Breast epithelium (tissue), 4 donors: Measurements from ENCODE around the gene RACGAP1. TPM values are rescaled to one million over a fixed set of nuclear protein-coding genes. Genes with fewer than 3 reads are reported as not detected.
A peak's percentile ranks its signal among the peaks of the same experiment; 100 is the strongest.

Experiments used
- DNase-seq, 2 donors: peaks; one replicate each; pipeline ENCODE4 v3.0.0-alpha.2; 2019; ENCODE audit warnings: low spot score in 2 of 2
- H3K27ac ChIP-seq, 2 donors: fragments of 200-600 bp; sonication (generic) in 1 of 2; one replicate each; pipeline ENCODE4 v1.5.1; 2016 to 2019; ENCODE audit warnings: mild to moderate bottlenecking in 1 of 2
- H3K27me3 ChIP-seq, 2 donors: fragments of 200-600 bp; sonication (generic) in 1 of 2; one replicate each; pipeline versions ENCODE4 v1.5.1 to v1.6.0; 2017 to 2019; ENCODE audit warnings: control low read depth in 1 of 2, mild to moderate bottlenecking in 1 of 2
- H3K36me3 ChIP-seq: fragments of 200-600 bp; one replicate; pipeline ENCODE4 v1.5.1; 2019
- H3K4me1 ChIP-seq, 2 donors: fragments of 200-600 bp; sonication (generic); one replicate each; pipeline ENCODE4 v1.5.1; 2016 to 2019; ENCODE audit warnings: control low read depth in 1 of 2
- H3K4me3 ChIP-seq, 3 donors: fragments of 200-600 bp; sonication (generic); 1 replicate in 2 of 3; 2 replicates in 1 of 3; pipeline ENCODE4 v1.5.1; 2016 to 2019; ENCODE audit warnings: mild to moderate bottlenecking in 3 of 3, moderate library complexity in 2 of 3
- H3K9me3 ChIP-seq, 2 donors: fragments of 200-600 bp; sonication (generic) in 1 of 2; one replicate each; pipeline ENCODE4 v1.5.1; 2016 to 2019; ENCODE audit warnings: control low read depth in 1 of 2
- CTCF ChIP-seq, 3 donors: fragments of 450-650 bp; IDR thresholded peaks; one replicate each; pipeline ENCODE4 v1.5.1; 2016 to 2017; ENCODE audit warnings: antibody characterized with exemption in 3 of 3, mild to moderate bottlenecking in 3 of 3, moderate library complexity in 3 of 3
- POLR2A ChIP-seq: fragments of 450-650 bp; IDR thresholded peaks from one replicate; pipeline ENCODE4 v1.6.1; 2016; ENCODE audit warnings: antibody characterized with exemption, mild to moderate bottlenecking, moderate library complexity
- POLR2AphosphoS5 ChIP-seq, 3 donors: sonication (generic); formaldehyde crosslinking; IDR thresholded peaks; one replicate each; pipeline ENCODE4 v1.6.1; 2017; ENCODE audit warnings: antibody characterized with exemption in 3 of 3
- intact Hi-C: fragments of 100-400 bp; cut with DNase I; formaldehyde crosslinking; loops from one replicate; pipeline ENCODE4 v1.15.1; 2023; ENCODE audit warnings: low total_unique reads
- total RNA-seq, 3 donors: library from RNA; depleted of rRNA; stranded (reverse); fragments of >200 nt; gene quantifications; one replicate each; pipeline ENCODE4 v1.1.0, GENCODE V29; 2016

Gene RACGAP1
- total RNA-seq, 3 donors from 2014 or later = 7.5 to 33.9 (median 11.1) TPM

- Histone ChIP-seq H3K9me3 (no peaks in the 10 kb centered on the region), H3K36me3 (no peaks in the 10 kb centered on the region), H3K27ac (no peak overlapping the region), H3K4me1 (no peaks in the 10 kb centered on the region), H3K27me3 (no peaks in the 10 kb centered on the region), H3K4me3 (no peak overlapping the region)
- DNase-seq = peak in 1 of 2 donors; percentile 25
- intact Hi-C loops = no loop called here
- TF ChIP-seq POLR2AphosphoS5 (IDR thresholded peaks at IDR 0.05) (no peak), CTCF (IDR thresholded peaks at IDR 0.05) (no peak), POLR2A (no peak)
Observed at GRCh38 chr12:49942512-49942893, 82.8 kb downstream of the RACGAP1 start.

GRCh38 chr12:49941556-49942511 is 83.5 kb downstream of the RACGAP1 start:
- Histone ChIP-seq H3K27me3 (no peaks in the 10 kb centered on the region), H3K4me1 (no peaks in the 10 kb centered on the region), H3K36me3 (no peaks in the 10 kb centered on the region), H3K4me3 (no peak overlapping the region), H3K9me3 (no peaks in the 10 kb centered on the region), H3K27ac (no peak overlapping the region)
- TF ChIP-seq POLR2A = no peak
- TF ChIP-seq CTCF (IDR thresholded peaks at IDR 0.05) = no peak
- TF ChIP-seq POLR2AphosphoS5 (IDR thresholded peaks at IDR 0.05) = no peak
- peak in 1 of 2 donors; percentile 49 for DNase-seq
- intact Hi-C loops = no loop called here

- peak in 1 of 2 donors; percentile 31 for DNase-seq
- no peak overlapping the region for H3K4me3 ChIP-seq
Observed at GRCh38 chr12:49939707-49940106, 85.6 kb downstream of the RACGAP1 start.

GRCh38 chr12:49939307-49939706 is 86.0 kb downstream of the RACGAP1 start:
- Histone ChIP-seq H3K27me3 (no peaks in the 10 kb centered on the region), H3K4me1 (no peaks in the 10 kb centered on the region), H3K36me3 (no peaks in the 10 kb centered on the region), H3K27ac (no peak overlapping the region), H3K4me3 (no peak overlapping the region), H3K9me3 (no peaks in the 10 kb centered on the region)
- DNase-seq = peak in 1 of 2 donors; percentile 14
- intact Hi-C loops = loop anchor here (5.0 kb wide), 1 partner anchor 798 kb away; no protein-coding TSS in a partner anchor
- TF ChIP-seq POLR2AphosphoS5 (IDR thresholded peaks at IDR 0.05) (no peak), POLR2A (no peak), CTCF (IDR thresholded peaks at IDR 0.05) (no peak)

More at GRCh38 chr12:49939707-49940106, 85.6 kb downstream of the RACGAP1 start:
- Histone ChIP-seq H3K9me3 (no peaks in the 10 kb centered on the region), H3K27me3 (no peaks in the 10 kb centered on the region), H3K27ac (no peak overlapping the region), H3K4me1 (no peaks in the 10 kb centered on the region), H3K36me3 (no peaks in the 10 kb centered on the region)
- TF ChIP-seq POLR2A (no peak), CTCF (IDR thresholded peaks at IDR 0.05) (no peak), POLR2AphosphoS5 (IDR thresholded peaks at IDR 0.05) (no peak)
- intact Hi-C loops = loop anchor here (5.0 kb wide), 1 partner anchor 798 kb away; no protein-coding TSS in a partner anchor

Other genes with a start within 250 kb of the RACGAP1 start
- 10 to 100 TPM; 11.4 to 15.8 (median 12.1) TPM for gene NCKAP5L, start 197.1 kb downstream of the RACGAP1 start, total RNA-seq
- 1 to 10 TPM; 2.2 to 6.0 (median 3.9) TPM for gene BCDIN3D, start 182.4 kb downstream of the RACGAP1 start, total RNA-seq
- gene FAIM2, start 121.6 kb downstream of the RACGAP1 start, total RNA-seq = 1 to 10 TPM in 2 of 3 donors, under 1 TPM in 1; 0.64 to 1.9 (median 1.3) TPM
- gene AQP2, start 74.8 kb downstream of the RACGAP1 start, total RNA-seq = not detected
- gene AQP5, start 63.6 kb downstream of the RACGAP1 start, total RNA-seq = 1 to 10 TPM in 2 of 3 donors, not detected in 1; 3.1 to 4.6 TPM
- under 1 TPM in 1 of 3 donors, not detected in 2; 0.16 TPM for gene AQP6, start 52.5 kb downstream of the RACGAP1 start, total RNA-seq
- under 1 TPM; 0.80 to 0.98 (median 0.88) TPM for gene ASIC1, start 32.1 kb upstream of the RACGAP1 start, total RNA-seq
- gene SMARCD1, start 59.8 kb upstream of the RACGAP1 start, total RNA-seq = 10 to 100 TPM; 50.6 to 56.7 (median 51.5) TPM
- gene GPD1, start 78.5 kb upstream of the RACGAP1 start, total RNA-seq = 1,000 to 10,000 TPM in 1 of 3 donors, 100 to 1,000 TPM in 2; 235 to 4,731 (median 280) TPM
- gene COX14, start 86.7 kb upstream of the RACGAP1 start, total RNA-seq = 100 to 1,000 TPM in 1 of 3 donors, 10 to 100 TPM in 2; 66.7 to 139 (median 95.4) TPM
- gene CERS5, start 141.9 kb upstream of the RACGAP1 start, total RNA-seq = 10 to 100 TPM; 25.0 to 40.1 (median 32.4) TPM